HUES6 (cell line): ENCODE measurements around the gene ZNF384.

Experiments
- H3K27ac ChIP-seq: 2 replicates; pipeline ENCODE4 v1.7.0; 2013; ENCODE audit warnings: low read depth, mild to moderate bottlenecking, low read length, inconsistent platforms
- H3K27me3 ChIP-seq: 2 replicates; pipeline ENCODE4 v1.6.1; 2013; ENCODE audit warnings: low read length; ENCODE audit not compliant: control insufficient read depth, insufficient read depth
- H3K36me3 ChIP-seq: 2 replicates; pipeline ENCODE4 v1.6.1; 2013; ENCODE audit warnings: low read length; ENCODE audit not compliant: control insufficient read depth, insufficient read depth
- H3K4me1 ChIP-seq: 2 replicates; pipeline ENCODE4 v1.6.1; 2013; ENCODE audit warnings: low read length; ENCODE audit not compliant: control insufficient read depth, insufficient read depth
- H3K4me3 ChIP-seq: 2 replicates; pipeline ENCODE4 v1.5.1; 2013; ENCODE audit warnings: low read depth, low read length
- H3K9ac ChIP-seq: one replicate; pipeline ENCODE4 v1.6.1; 2013; ENCODE audit warnings: mild to moderate bottlenecking, low read length
- H3K9me3 ChIP-seq: 2 replicates; pipeline ENCODE4 v1.6.1; 2013; ENCODE audit warnings: low read depth, low read length; ENCODE audit not compliant: control insufficient read depth, insufficient read depth

ZNF384 gene

DNA sequence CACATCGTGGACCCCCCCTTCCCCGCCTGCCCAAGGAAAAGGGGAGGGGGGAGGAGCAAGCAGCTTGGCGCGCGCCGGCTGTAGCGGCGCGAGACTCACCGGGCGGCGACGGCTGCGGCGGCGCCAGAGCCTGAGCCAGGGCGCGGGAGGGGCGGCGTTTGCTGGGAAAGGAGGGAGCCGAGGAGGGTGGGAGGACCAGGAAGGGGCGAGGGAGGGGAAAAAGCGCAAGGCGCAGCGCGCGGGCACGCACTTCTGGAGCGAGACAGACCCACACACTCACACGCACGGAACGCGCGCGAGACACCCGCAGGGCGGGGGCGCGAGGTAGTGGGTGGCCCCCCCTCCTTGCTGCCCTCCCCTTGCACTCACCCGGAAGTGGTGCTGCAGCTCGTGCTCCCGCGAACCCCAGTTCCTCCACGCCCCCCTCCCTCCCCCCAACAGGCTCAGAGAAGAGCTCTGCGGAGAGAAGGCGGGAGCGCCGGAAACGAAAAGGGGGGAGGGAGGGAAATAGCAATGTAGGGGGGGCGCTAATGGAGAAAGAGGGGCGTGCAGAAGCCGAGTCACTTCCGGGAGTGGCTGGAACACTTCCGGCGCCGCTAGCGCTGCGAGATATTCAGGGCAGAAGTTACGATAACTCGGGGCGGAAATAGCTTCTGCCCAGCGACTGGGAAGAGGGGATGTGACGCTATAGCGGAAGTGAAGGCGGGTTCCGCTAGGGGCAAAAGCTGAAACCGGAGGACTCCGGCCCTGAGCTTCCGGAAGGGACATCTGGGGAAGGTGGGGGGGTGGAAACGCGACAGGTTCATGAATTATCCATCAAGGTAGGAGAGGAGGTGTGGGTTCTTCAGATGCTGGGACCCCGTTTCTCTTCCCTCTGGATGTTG is at the start of gene ZNF384:
Gene ZNF384 (minus strand): TSS at position 377 of the 884 bp plus-strand sequence. CDS start 9,855 bp downstream, outside the sequence.
- peaks cover 10% of the 10 kb centered on the region; the same call in 1 of the 2 replicates for H3K4me1 ChIP-seq
- no peaks in the 10 kb centered on the region for H3K9me3 ChIP-seq
- H3K27ac ChIP-seq: peak within 1 kb of the TSS; percentile 90
- H3K9ac ChIP-seq: peak within 1 kb of the TSS; percentile 94
- H3K36me3 ChIP-seq: peaks cover 9% of the 10 kb centered on the region
- H3K27me3 ChIP-seq: no peaks in the 10 kb centered on the region
- H3K4me3 ChIP-seq: peak within 1 kb of the TSS; percentile 90

- no peaks in the 10 kb centered on the region for H3K9me3 ChIP-seq
- H3K36me3 ChIP-seq: peaks cover 6% of the 10 kb centered on the region
- no peak overlapping the region for H3K27ac ChIP-seq
- no peaks in the 10 kb centered on the region for H3K4me1 ChIP-seq
- no peak overlapping the region for H3K4me3 ChIP-seq
- H3K9ac ChIP-seq: no peak overlapping the region
- no peaks in the 10 kb centered on the region for H3K27me3 ChIP-seq
Observed at GRCh38 chr12:6736754-6737153, 47.6 kb upstream of the ZNF384 start.

DNA sequence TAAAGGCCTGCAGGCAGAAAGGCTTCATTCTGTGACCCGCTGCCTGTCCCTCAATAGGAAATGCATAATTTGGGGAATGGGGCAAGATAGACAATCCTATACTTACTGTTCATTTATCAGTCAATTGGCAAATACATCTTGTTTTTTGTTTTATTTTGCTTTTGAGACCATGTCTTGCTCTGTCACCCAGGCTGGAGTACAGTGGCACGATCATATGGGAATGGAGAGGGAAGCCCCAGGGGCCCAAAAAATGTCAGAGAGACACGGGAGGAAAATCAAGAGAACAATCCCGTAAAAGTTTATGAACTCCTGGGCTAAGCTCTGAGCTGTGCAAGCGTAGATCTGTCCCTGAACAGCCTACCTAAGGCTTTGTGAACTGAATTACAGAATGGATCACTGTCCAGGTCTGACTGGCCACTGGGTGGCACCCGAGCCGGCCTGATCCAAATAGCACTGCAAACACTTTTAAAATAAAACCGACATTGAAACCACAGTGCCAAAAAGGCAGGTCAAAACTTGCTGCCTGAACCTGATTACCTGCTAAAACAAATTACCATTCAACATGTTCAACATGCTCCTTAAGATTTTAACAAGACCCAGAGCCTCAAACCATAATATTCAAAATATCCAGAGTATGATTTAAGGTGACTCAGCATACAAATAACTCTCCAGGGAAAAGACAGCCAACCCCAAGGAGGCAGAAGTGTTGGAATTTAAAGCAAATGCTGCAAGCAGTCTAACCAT is 46.4 kb upstream of the ZNF384 start:
- Histone ChIP-seq H3K36me3 (peaks cover 16% of the 10 kb centered on the region), H3K4me3 (no peak overlapping the region), H3K27ac (0 out of 2 replicates have a peak overlapping the region, but pooled peaks have one; percentile 24), H3K4me1 (no peaks in the 10 kb centered on the region), H3K27me3 (no peaks in the 10 kb centered on the region), H3K9me3 (no peaks in the 10 kb centered on the region), H3K9ac (no peak overlapping the region)

- no peak overlapping the region for H3K27ac ChIP-seq
- H3K9me3 ChIP-seq: no peaks in the 10 kb centered on the region
- no peak overlapping the region for H3K9ac ChIP-seq
Observed at GRCh38 chr12:6734506-6735387, 45.6 kb upstream of the ZNF384 start.

GRCh38 chr12:6730169-6730568 is 41.0 kb upstream of the ZNF384 start:
- H3K9ac ChIP-seq: no peak overlapping the region
- H3K4me1 ChIP-seq: no peaks in the 10 kb centered on the region
- no peaks in the 10 kb centered on the region for H3K9me3 ChIP-seq
- no peak overlapping the region for H3K4me3 ChIP-seq
- no peaks in the 10 kb centered on the region for H3K27me3 ChIP-seq
- H3K27ac ChIP-seq: no peak overlapping the region
- peaks cover 53% of the 10 kb centered on the region for H3K36me3 ChIP-seq

More at GRCh38 chr12:6734506-6735387, 45.6 kb upstream of the ZNF384 start:
- H3K4me3 ChIP-seq: no peak overlapping the region
- no peaks in the 10 kb centered on the region for H3K4me1 ChIP-seq
- no peaks in the 10 kb centered on the region for H3K27me3 ChIP-seq
- peaks cover 25% of the 10 kb centered on the region for H3K36me3 ChIP-seq

DNA sequence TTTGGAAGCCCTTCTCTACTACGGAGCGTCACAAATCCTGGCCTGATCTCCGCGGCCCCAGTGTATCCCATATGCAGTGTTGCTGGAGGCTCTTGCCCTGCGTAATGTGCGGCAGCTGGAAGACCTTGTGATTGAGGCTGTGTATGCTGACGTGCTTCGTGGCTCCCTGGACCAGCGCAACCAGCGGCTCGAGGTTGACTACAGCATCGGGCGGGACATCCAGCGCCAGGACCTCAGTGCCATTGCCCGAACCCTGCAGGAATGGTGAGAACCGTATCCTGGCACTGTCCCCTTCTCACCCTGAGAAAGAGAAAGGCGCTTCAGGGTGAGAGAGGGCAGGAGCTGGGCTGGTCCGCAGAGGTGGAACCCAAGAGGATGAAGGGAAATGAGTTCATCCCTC is 40.0 kb upstream of the ZNF384 start:
- H3K9me3 ChIP-seq: no peaks in the 10 kb centered on the region
- H3K27ac ChIP-seq: no peak overlapping the region

DNA sequence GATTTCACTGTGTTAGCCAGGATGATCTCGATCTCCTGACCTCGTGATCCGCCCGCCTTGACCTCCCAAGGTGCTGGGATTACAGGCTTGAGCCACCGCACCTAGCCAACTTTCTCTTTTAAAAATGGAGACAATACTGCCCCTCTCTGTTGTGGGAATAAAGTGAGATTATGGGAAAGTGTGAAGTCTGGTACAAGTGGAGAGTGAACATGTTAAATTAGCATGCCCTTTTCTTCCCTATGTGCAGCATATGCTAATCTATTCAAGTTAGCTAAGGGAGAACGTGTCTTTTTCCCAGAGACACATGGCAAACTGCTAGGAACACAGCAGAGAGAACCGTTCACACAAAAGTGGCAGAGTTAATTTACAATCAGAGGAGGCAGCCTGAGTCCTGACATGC is 36.2 kb upstream of the ZNF384 start:
- no peaks in the 10 kb centered on the region for H3K27me3 ChIP-seq
- no peak overlapping the region for H3K4me3 ChIP-seq
- no peak overlapping the region for H3K27ac ChIP-seq
- no peaks in the 10 kb centered on the region for H3K9me3 ChIP-seq
- peaks cover 7% of the 10 kb centered on the region; the same call in 1 of the 2 replicates for H3K4me1 ChIP-seq
- H3K9ac ChIP-seq: no peak overlapping the region
- peaks cover 35% of the 10 kb centered on the region for H3K36me3 ChIP-seq

More for the DNA sequence above, 40.0 kb upstream of the ZNF384 start:
- Histone ChIP-seq H3K4me1 (peaks cover 7% of the 10 kb centered on the region; the same call in 1 of the 2 replicates), H3K27me3 (no peaks in the 10 kb centered on the region), H3K9ac (no peak overlapping the region), H3K36me3 (peaks cover 50% of the 10 kb centered on the region), H3K4me3 (no peak overlapping the region)

DNA sequence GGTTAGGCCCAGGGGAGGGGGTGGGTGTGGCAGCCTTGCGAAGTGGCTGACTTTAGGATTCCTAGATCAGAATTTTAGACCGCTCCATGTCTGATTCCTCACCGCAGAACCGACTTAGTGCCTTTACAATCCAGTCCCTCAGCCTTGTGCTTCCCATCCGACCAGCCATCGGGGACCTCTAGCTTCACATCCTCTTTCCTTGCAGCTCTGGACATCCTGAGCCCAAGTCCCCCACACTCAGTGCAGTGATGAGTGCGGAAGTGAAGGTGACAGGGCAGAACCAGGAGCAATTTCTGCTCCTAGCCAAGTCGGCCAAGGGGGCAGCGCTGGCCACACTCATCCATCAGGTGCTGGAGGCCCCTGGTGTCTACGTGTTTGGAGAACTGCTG is 35.2 kb upstream of the ZNF384 start:
- Histone ChIP-seq H3K27me3 (no peaks in the 10 kb centered on the region), H3K9ac (peak overlapping the region; percentile 77), H3K36me3 (peaks cover 25% of the 10 kb centered on the region), H3K4me3 (peak overlapping the region; percentile 85), H3K4me1 (peaks cover 7% of the 10 kb centered on the region; the same call in 1 of the 2 replicates), H3K9me3 (no peaks in the 10 kb centered on the region), H3K27ac (peak overlapping the region; percentile 67; the same call in 1 of the 2 replicates)

DNA sequence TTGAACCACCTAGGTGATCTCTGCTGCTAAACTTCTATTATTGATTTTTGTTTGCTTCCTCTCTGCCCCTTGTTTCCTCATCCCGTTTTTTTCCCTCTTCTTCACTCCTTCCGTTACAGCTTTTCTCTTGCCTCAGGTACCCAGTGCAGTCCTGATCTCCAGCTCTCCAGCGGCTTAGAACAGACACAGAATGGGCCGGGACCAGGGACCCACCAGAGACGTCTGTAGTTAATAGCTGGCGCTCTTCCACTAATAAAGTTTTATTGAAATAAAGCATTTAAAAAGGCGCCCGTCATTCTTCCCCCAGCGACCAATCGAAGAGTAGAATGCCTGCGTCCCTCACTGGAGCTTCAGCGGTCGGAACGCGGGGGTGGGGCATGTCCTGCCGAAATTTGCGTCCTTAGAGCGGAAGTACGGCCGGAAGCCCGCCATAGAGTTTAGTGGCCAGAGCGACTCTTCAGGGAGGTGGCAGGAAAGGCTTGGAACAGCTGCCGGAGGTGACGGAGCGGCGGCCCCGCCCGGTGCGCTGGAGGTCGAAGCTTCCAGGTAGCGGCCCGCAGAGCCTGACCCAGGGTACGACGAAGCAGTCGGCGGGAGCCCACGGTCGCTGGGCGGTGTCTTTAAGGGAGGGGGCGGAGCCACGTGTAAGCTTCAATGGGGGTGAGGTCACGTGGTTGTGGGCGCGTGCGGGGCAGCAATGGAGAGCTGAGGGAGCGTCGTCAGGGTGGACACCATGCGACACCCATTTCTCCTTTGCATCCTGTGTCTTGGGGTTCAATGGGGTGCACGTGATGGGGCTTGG is 34.6 kb upstream of the ZNF384 start, which contains the start of gene COPS7A:
Gene COPS7A (plus strand): TSS at position 440 of the 802 bp plus-strand sequence. CDS start 611 bp downstream, outside the sequence.
- H3K36me3 ChIP-seq: peaks cover 20% of the 10 kb centered on the region
- peak within 1 kb of the TSS; percentile 85 for H3K4me3 ChIP-seq
- no peaks in the 10 kb centered on the region for H3K9me3 ChIP-seq
- no peaks in the 10 kb centered on the region for H3K27me3 ChIP-seq
- H3K9ac ChIP-seq: peak within 1 kb of the TSS; percentile 85
- H3K27ac ChIP-seq: peak within 1 kb of the TSS; percentile 74; the same call in 1 of the 2 replicates
- peaks cover 7% of the 10 kb centered on the region; the same call in 1 of the 2 replicates for H3K4me1 ChIP-seq
